Measurements from ENCODE around the gene ZC3H4.
A peak's percentile ranks its signal among the peaks of the same experiment; 100 is the strongest.
"Not testable (repeated sequence)": the region's sequence is repeated elsewhere in the genome, so short reads cannot be mapped to it uniquely, and the experiment has no call there.

The ZC3H4 gene

GRCh38 chr19:47065242-47065641 lies 48.3 kb downstream of the ZC3H4 start:
- Histone ChIP-seq H3K36me3 (ENCODE audit: control insufficient read depth, insufficient read depth, low read length) (peaks cover 62% of the 10 kb centered on the region), H3K4me1 (ENCODE audit: control insufficient read depth, insufficient read depth, low read length) (no peaks in the 10 kb centered on the region), H3K4me3 (ENCODE audit: low read depth, low read length) (no peak overlapping the region), H3K27ac (ENCODE audit: low read depth, low read length) (no peak overlapping the region), H3K9me3 (ENCODE audit: control insufficient read depth, insufficient read depth, low read length) (no peaks in the 10 kb centered on the region), H3K9ac (ENCODE audit: low read depth, low read length) (no peak overlapping the region), H3K27me3 (ENCODE audit: control insufficient read depth, insufficient read depth, low read length) (no peaks in the 10 kb centered on the region)

- Histone ChIP-seq H3K9me3 (ENCODE audit: control insufficient read depth, insufficient read depth, low read length) (no peaks in the 10 kb centered on the region), H3K36me3 (ENCODE audit: control insufficient read depth, insufficient read depth, low read length) (peaks cover 48% of the 10 kb centered on the region), H3K27ac (ENCODE audit: low read depth, low read length) (no peak overlapping the region), H3K27me3 (ENCODE audit: control insufficient read depth, insufficient read depth, low read length) (no peaks in the 10 kb centered on the region), H3K4me1 (ENCODE audit: control insufficient read depth, insufficient read depth, low read length) (no peaks in the 10 kb centered on the region), H3K9ac (ENCODE audit: low read depth, low read length) (no peak overlapping the region), H3K4me3 (ENCODE audit: low read depth, low read length) (no peak overlapping the region)
These were observed 49.7 kb downstream of the ZC3H4 start for GRCh38 chr19:47063874-47064273.

GRCh38 chr19:47058621-47059022 lies 55.0 kb downstream of the ZC3H4 start:
- Histone ChIP-seq H3K27me3 (ENCODE audit: control insufficient read depth, insufficient read depth, low read length) (no peaks in the 10 kb centered on the region), H3K9ac (ENCODE audit: low read depth, low read length) (no peak overlapping the region), H3K4me3 (ENCODE audit: low read depth, low read length) (no peak overlapping the region), H3K4me1 (ENCODE audit: control insufficient read depth, insufficient read depth, low read length) (no peaks in the 10 kb centered on the region), H3K36me3 (ENCODE audit: control insufficient read depth, insufficient read depth, low read length) (no peaks in the 10 kb centered on the region), H3K9me3 (ENCODE audit: control insufficient read depth, insufficient read depth, low read length) (no peaks in the 10 kb centered on the region), H3K27ac (ENCODE audit: low read depth, low read length) (no peak overlapping the region)

- no peaks in the 10 kb centered on the region for H3K27me3 ChIP-seq (ENCODE audit: control insufficient read depth, insufficient read depth, low read length)
- no peaks in the 10 kb centered on the region for H3K36me3 ChIP-seq (ENCODE audit: control insufficient read depth, insufficient read depth, low read length)
- H3K4me3 ChIP-seq (ENCODE audit: low read depth, low read length): no peak overlapping the region
- no peak overlapping the region for H3K27ac ChIP-seq (ENCODE audit: low read depth, low read length)
- no peak overlapping the region for H3K9ac ChIP-seq (ENCODE audit: low read depth, low read length)
- H3K9me3 ChIP-seq (ENCODE audit: control insufficient read depth, insufficient read depth, low read length): no peaks in the 10 kb centered on the region
- no peaks in the 10 kb centered on the region for H3K4me1 ChIP-seq (ENCODE audit: control insufficient read depth, insufficient read depth, low read length)
These were observed 56.2 kb downstream of the ZC3H4 start for GRCh38 chr19:47057328-47057727.

- no peaks in the 10 kb centered on the region for H3K9me3 ChIP-seq (ENCODE audit: control insufficient read depth, insufficient read depth, low read length)
- H3K4me3 ChIP-seq (ENCODE audit: low read depth, low read length): no peak overlapping the region
- no peaks in the 10 kb centered on the region for H3K27me3 ChIP-seq (ENCODE audit: control insufficient read depth, insufficient read depth, low read length)
- no peak overlapping the region for H3K27ac ChIP-seq (ENCODE audit: low read depth, low read length)
- no peaks in the 10 kb centered on the region for H3K4me1 ChIP-seq (ENCODE audit: control insufficient read depth, insufficient read depth, low read length)
- no peak overlapping the region for H3K9ac ChIP-seq (ENCODE audit: low read depth, low read length)
- no peaks in the 10 kb centered on the region for H3K36me3 ChIP-seq (ENCODE audit: control insufficient read depth, insufficient read depth, low read length)
These were observed 57.2 kb downstream of the ZC3H4 start for GRCh38 chr19:47056411-47056810.

GRCh38 chr19:47050562-47050961 lies 63.0 kb downstream of the ZC3H4 start:
- not testable (repeated sequence) for H3K27ac ChIP-seq (ENCODE audit: low read depth, low read length); H3K4me1 ChIP-seq (ENCODE audit: control insufficient read depth, insufficient read depth, low read length); H3K36me3 ChIP-seq (ENCODE audit: control insufficient read depth, insufficient read depth, low read length); H3K27me3 ChIP-seq (ENCODE audit: control insufficient read depth, insufficient read depth, low read length); H3K9me3 ChIP-seq (ENCODE audit: control insufficient read depth, insufficient read depth, low read length); H3K9ac ChIP-seq (ENCODE audit: low read depth, low read length); H3K4me3 ChIP-seq (ENCODE audit: low read depth, low read length)

- H3K27ac ChIP-seq (ENCODE audit: low read depth, low read length): peak overlapping the region; percentile 21
These were observed 64.3 kb downstream of the ZC3H4 start for GRCh38 chr19:47049307-47049700.

GRCh38 chr19:47047763-47048405 lies 65.7 kb downstream of the ZC3H4 start:
- H3K9ac ChIP-seq (ENCODE audit: low read depth, low read length): no peak overlapping the region
- 0 out of 2 replicates have a peak, but pooled peaks cover 5% of the 10 kb centered on the region for H3K4me1 ChIP-seq (ENCODE audit: control insufficient read depth, insufficient read depth, low read length)
- peak overlapping the region; percentile 90 for H3K4me3 ChIP-seq (ENCODE audit: low read depth, low read length)
- peak overlapping the region; percentile 70 for H3K27ac ChIP-seq (ENCODE audit: low read depth, low read length)
- peaks cover 4% of the 10 kb centered on the region; the same call in 1 of the 2 replicates for H3K36me3 ChIP-seq (ENCODE audit: control insufficient read depth, insufficient read depth, low read length)
- no peaks in the 10 kb centered on the region for H3K27me3 ChIP-seq (ENCODE audit: control insufficient read depth, insufficient read depth, low read length)
- no peaks in the 10 kb centered on the region for H3K9me3 ChIP-seq (ENCODE audit: control insufficient read depth, insufficient read depth, low read length)

More at GRCh38 chr19:47049307-47049700, 64.3 kb downstream of the ZC3H4 start:
- Histone ChIP-seq H3K9ac (ENCODE audit: low read depth, low read length) (no peak overlapping the region), H3K4me3 (ENCODE audit: low read depth, low read length) (no peak overlapping the region), H3K36me3 (ENCODE audit: control insufficient read depth, insufficient read depth, low read length) (peaks cover 2% of the 10 kb centered on the region; the same call in 1 of the 2 replicates), H3K9me3 (ENCODE audit: control insufficient read depth, insufficient read depth, low read length) (no peaks in the 10 kb centered on the region), H3K4me1 (ENCODE audit: control insufficient read depth, insufficient read depth, low read length) (0 out of 2 replicates have a peak, but pooled peaks cover 5% of the 10 kb centered on the region), H3K27me3 (ENCODE audit: control insufficient read depth, insufficient read depth, low read length) (no peaks in the 10 kb centered on the region)

- Histone ChIP-seq H3K36me3 (ENCODE audit: control insufficient read depth, insufficient read depth, low read length) (peaks cover 5% of the 10 kb centered on the region; the same call in 1 of the 2 replicates), H3K4me3 (ENCODE audit: low read depth, low read length) (peak overlapping the region; percentile 90), H3K27me3 (ENCODE audit: control insufficient read depth, insufficient read depth, low read length) (no peaks in the 10 kb centered on the region), H3K27ac (ENCODE audit: low read depth, low read length) (no peak overlapping the region), H3K9me3 (ENCODE audit: control insufficient read depth, insufficient read depth, low read length) (no peaks in the 10 kb centered on the region), H3K4me1 (ENCODE audit: control insufficient read depth, insufficient read depth, low read length) (0 out of 2 replicates have a peak, but pooled peaks cover 5% of the 10 kb centered on the region), H3K9ac (ENCODE audit: low read depth, low read length) (no peak overlapping the region)
These were observed 66.3 kb downstream of the ZC3H4 start for GRCh38 chr19:47047272-47047762.

GRCh38 chr19:47045867-47046470 lies 67.6 kb downstream of the ZC3H4 start:
- Histone ChIP-seq H3K4me3 (ENCODE audit: low read depth, low read length) (no peak overlapping the region), H3K4me1 (ENCODE audit: control insufficient read depth, insufficient read depth, low read length) (0 out of 2 replicates have a peak, but pooled peaks cover 5% of the 10 kb centered on the region), H3K36me3 (ENCODE audit: control insufficient read depth, insufficient read depth, low read length) (peaks cover 7% of the 10 kb centered on the region; the same call in 1 of the 2 replicates), H3K9me3 (ENCODE audit: control insufficient read depth, insufficient read depth, low read length) (no peaks in the 10 kb centered on the region), H3K27ac (ENCODE audit: low read depth, low read length) (no peak overlapping the region), H3K9ac (ENCODE audit: low read depth, low read length) (no peak overlapping the region), H3K27me3 (ENCODE audit: control insufficient read depth, insufficient read depth, low read length) (no peaks in the 10 kb centered on the region)

Data from HUES48 (cell line).